ENCODE measurements around the gene PACRGL.
"Not testable (repeated sequence)": the region's sequence is repeated elsewhere in the genome, so short reads cannot be mapped to it uniquely, and the experiment has no call there.

Gene PACRGL

GRCh38 chr4:20723019-20723418, 22.8 kb downstream of the PACRGL start:
- DNase-seq = no peak

DNA sequence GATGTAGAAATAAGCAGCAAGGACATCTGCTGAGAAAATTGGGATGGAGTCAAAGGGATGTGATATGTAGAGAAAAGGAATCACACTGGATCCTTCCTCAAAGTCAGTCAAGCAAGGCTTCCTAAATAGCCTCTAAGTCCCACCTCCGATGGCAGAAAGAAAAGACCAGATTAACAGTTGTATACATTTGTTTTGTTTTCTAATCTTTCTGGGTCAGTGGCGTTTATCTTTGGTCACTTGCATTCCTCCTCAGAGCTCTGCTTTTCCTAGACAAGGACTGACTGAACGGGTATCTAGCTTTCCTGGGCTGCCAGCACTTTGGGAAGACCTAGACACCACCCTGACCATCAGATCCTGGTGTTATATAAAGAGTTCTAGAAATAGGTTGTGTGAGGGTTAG, 23.2 kb downstream of the PACRGL start:
- DNase-seq = no peak

GRCh38 chr4:20724915-20725314, 24.7 kb downstream of the PACRGL start:
- no peak for DNase-seq

GRCh38 chr4:20735931-20736330, 35.7 kb downstream of the PACRGL start:
- no peak for DNase-seq

GRCh38 chr4:20746000-20746399, 45.7 kb downstream of the PACRGL start:
- not testable (repeated sequence) for DNase-seq

DNA sequence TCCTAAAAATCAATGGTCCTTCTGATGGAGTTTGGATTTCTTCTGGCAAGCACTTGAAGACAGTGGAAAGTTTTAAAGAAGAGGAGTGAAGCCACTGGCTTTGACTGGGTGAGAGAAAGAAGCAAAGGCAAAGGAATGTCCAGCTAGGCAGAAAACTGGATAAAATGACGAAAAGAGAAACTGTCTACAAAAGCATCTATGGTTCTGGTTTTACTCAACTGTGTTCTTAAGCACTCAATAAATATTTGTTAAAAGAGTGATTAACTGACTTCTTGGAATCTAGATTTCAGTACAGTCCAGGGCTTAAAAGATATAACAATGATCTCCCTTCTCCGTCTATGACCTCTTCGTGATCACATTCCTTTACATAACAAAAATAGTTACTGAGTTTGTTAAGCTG, 52.4 kb downstream of the PACRGL start:
- DNase-seq = no peak

DNA sequence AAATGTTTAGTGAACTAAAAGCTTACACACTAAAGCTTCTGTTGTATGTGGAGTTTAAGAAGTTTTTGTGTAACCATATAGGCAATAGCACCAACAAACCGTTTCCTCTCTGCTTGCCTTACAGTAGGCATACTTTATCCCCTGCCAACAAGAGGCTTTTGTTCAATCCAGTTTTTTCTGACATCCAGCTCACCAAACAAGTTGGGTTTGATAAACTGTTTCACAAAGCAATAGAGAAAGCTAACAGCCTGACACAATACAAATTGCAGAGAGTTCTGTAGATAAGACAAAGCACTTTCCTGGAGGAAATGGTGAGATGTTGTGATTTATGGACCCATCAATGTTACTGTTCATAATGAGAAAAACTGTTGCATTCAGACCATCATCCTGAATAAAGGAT, 53.8 kb downstream of the PACRGL start:
- no peak for DNase-seq

GRCh38 chr4:20760053-20760452, 59.8 kb downstream of the PACRGL start:
- no peak for DNase-seq

GRCh38 chr4:20761382-20761781, 61.1 kb downstream of the PACRGL start:
- no peak for DNase-seq

DNA sequence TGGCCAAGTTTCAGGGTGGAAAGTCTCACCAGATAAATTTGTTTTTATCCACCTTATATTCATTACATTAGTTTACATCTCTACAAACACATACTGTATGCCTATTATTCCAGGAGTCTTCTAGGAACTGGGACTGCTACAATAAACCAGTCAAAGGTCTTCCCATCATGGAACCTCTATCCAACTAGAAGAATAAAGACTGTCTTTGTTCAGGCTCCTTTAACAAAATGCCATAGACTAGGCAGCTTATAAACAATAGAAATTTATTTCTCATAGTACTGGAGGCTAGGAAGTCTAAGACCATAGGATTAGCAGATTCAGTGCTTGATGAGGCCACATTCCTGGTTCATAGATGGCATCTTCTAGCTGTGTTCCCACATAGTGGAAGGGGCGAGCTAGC, 61.6 kb downstream of the PACRGL start:
- no peak for DNase-seq

- DNase-seq = no peak
Observed at GRCh38 chr4:20764366-20764992, 64.2 kb downstream of the PACRGL start.

DNA sequence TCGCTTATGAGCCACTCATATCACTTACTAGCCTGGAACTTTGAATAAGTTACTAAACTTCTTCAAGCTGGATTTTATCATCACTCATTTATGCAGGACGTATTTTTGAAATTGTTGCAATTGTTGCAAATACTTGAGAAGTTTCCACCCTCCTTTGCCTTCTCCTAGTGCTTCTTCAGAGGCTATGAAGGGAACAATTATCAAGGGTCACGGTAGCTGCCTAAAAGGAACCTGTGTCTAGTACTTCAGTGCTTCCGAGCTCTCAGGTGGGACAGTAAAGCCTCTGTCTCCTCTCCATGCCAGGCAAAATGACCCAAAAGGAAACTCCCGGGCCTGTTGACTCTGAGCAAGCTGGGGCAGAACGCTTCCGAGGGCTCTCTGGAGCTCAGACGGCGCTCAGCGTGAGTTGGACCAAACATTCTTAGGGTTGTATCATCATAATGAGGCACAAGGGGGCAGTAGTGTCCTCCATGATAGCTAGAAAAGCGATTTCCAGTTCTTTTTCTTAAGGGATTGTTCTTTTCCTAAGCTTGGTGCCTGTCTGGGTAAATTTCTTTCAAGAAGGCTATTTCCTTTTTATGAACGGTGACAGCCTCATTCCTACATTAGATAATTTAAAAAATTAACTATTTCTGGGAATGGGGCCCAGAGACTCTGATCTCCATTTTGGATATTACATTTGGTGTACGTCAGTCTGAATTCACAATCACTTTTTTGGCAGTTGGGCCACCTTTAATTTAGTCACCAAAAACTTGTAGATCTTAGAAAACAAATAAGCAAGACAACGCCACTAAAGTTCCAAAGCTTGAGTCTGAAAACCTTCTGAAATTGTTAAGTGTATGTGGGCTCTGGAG, 73.1 kb downstream of the PACRGL start:
- peak in 36 of 51 donors; percentile 0 to 52 (median 10) for DNase-seq

- DNase-seq = no peak
Observed at GRCh38 chr4:20778896-20779295, 78.6 kb downstream of the PACRGL start.

- not testable (repeated sequence) for DNase-seq
Observed at GRCh38 chr4:20783134-20783533, 82.9 kb downstream of the PACRGL start.

GRCh38 chr4:20787940-20788665, 87.8 kb downstream of the PACRGL start:
- no peak for DNase-seq

Measured in hypothalamus (tissue), 51 donors.